Trophoblast cell (in vitro differentiated cells and primary cell): ENCODE results near the gene NR1I3.
"Not testable (repeated sequence)": the region's sequence is repeated elsewhere in the genome, so short reads cannot be mapped to it uniquely, and the experiment has no call there.

ENCODE experiments used
- DNase-seq, 2 donors: peaks; one replicate each; pipeline ENCODE4 v3.0.0-alpha.2; 2016
- H2AFZ ChIP-seq: 2 replicates; pipeline ENCODE4 v1.6.1; 2013; ENCODE audit warnings: low read length, moderate library complexity, mild to moderate bottlenecking; ENCODE audit not compliant: insufficient read depth, poor library complexity
- H2AK5ac ChIP-seq: 2 replicates; pipeline ENCODE4 v1.6.1; 2013; ENCODE audit warnings: mild to moderate bottlenecking, low read length
- H2BK120ac ChIP-seq: 2 replicates; pipeline ENCODE4 v1.6.1; 2013; ENCODE audit warnings: low read length, mild to moderate bottlenecking, moderate library complexity; ENCODE audit not compliant: insufficient read depth, poor library complexity
- H2BK12ac ChIP-seq: 2 replicates; pipeline ENCODE4 v1.6.1; 2013; ENCODE audit warnings: mild to moderate bottlenecking, low read length, moderate library complexity
- H2BK5ac ChIP-seq: 2 replicates; pipeline ENCODE4 v1.6.1; 2013; ENCODE audit warnings: low read length, low read depth, moderate library complexity, mild to moderate bottlenecking; ENCODE audit not compliant: poor library complexity
- H3K14ac ChIP-seq: 2 replicates; pipeline ENCODE4 v1.6.1; 2013; ENCODE audit warnings: mild to moderate bottlenecking, low read length
- H3K18ac ChIP-seq: 2 replicates; pipeline ENCODE4 v1.6.1; 2013; ENCODE audit warnings: mild to moderate bottlenecking, low read length
- H3K23ac ChIP-seq: 2 replicates; pipeline ENCODE4 v1.6.1; 2013; ENCODE audit warnings: low read length
- H3K27ac ChIP-seq: 2 replicates; pipeline ENCODE4 v1.5.1; 2013; ENCODE audit warnings: low read depth, mild to moderate bottlenecking, inconsistent platforms, low read length, moderate library complexity
- H3K27me3 ChIP-seq: 2 replicates; pipeline ENCODE4 v1.6.1; 2013; ENCODE audit warnings: inconsistent platforms, mild to moderate bottlenecking, low read length, moderate library complexity; ENCODE audit not compliant: insufficient read depth
- H3K36me3 ChIP-seq, 2 experiments: 1 replicate in 1 of 2; 2 replicates in 1 of 2; pipeline ENCODE4 v1.6.1; 2013; ENCODE audit warnings: low read length in 2 of 2, mild to moderate bottlenecking in 2 of 2, moderate library complexity in 1 of 2; ENCODE audit not compliant: insufficient read depth in 2 of 2, control insufficient read depth in 1 of 2
- H3K4ac ChIP-seq: 2 replicates; pipeline ENCODE4 v1.6.1; 2013; ENCODE audit warnings: low read depth, mild to moderate bottlenecking, low read length, moderate library complexity
- H3K4me1 ChIP-seq, 2 experiments: 1 replicate in 1 of 2; 2 replicates in 1 of 2; pipeline ENCODE4 v1.6.1; 2013; ENCODE audit warnings: low read length in 2 of 2, mild to moderate bottlenecking in 2 of 2, moderate library complexity in 1 of 2; ENCODE audit not compliant: insufficient read depth in 2 of 2, control insufficient read depth in 1 of 2
- H3K4me2 ChIP-seq: 2 replicates; pipeline ENCODE4 v1.6.1; 2013; ENCODE audit warnings: inconsistent platforms, mild to moderate bottlenecking, low read length, moderate library complexity
- H3K4me3 ChIP-seq: 2 replicates; pipeline ENCODE4 v1.5.1; 2013; ENCODE audit warnings: mild to moderate bottlenecking, low read depth, low read length, inconsistent platforms
- H3K79me1 ChIP-seq: one replicate; pipeline ENCODE4 v1.6.1; 2013; ENCODE audit warnings: low read length
- H3K79me2 ChIP-seq: 2 replicates; pipeline ENCODE4 v1.6.1; 2013; ENCODE audit warnings: low read length, mild to moderate bottlenecking; ENCODE audit not compliant: control insufficient read depth, insufficient read depth, poor library complexity
- H3K9ac ChIP-seq: 2 replicates; pipeline ENCODE4 v1.6.1; 2013; ENCODE audit warnings: mild to moderate bottlenecking, low read length
- H3K9me3 ChIP-seq: 2 replicates; pipeline ENCODE4 v1.6.1; 2013; ENCODE audit warnings: low read depth, mild to moderate bottlenecking, control low read depth, inconsistent platforms, low read length; ENCODE audit not compliant: insufficient read depth
- H4K12ac ChIP-seq: 2 replicates; pipeline ENCODE4 v1.6.1; 2013; ENCODE audit warnings: low read depth, mild to moderate bottlenecking, low read length, moderate library complexity
- H4K8ac ChIP-seq: 2 replicates; pipeline ENCODE4 v1.6.1; 2013; ENCODE audit warnings: low read depth, mild to moderate bottlenecking, low read length, moderate library complexity
- H4K91ac ChIP-seq: one replicate; pipeline ENCODE4 v1.6.1; 2013; ENCODE audit warnings: low read depth, mild to moderate bottlenecking, low read length, moderate library complexity
- WGBS: extraction: QIAGEN DNeasy Blood & Tissue Kit; methylation state at CpG from one replicate; pipeline ENCODE4 v1.1.7; 2013; ENCODE audit warnings: missing lambda C conversion rate; ENCODE audit not compliant: insufficient read length, insufficient coverage; ENCODE audit errors: extremely low coverage; 5-methylcytosine and 5-hydroxymethylcytosine counted together

The NR1I3 gene

DNA sequence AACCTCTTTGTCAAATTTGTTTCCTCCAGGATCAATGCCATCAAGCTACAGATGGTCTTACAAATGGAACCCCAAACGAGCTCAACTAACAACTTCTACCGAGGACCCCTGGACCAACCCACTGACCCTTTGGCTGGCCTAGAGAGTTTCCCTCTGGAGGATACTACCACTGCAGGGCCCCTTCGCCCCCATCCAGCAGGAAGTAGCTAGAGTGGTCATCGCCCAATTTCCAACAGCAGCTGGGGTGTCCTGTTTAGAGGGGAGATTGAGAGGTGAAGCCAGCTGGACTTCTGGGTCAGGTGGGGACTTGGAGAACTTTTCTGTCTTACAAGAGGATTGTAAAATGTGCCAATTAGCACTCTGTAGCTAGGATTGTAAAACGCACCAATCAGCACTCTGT, 19.1 kb upstream of the NR1I3 start:
- not testable (repeated sequence) for H3K4me3 ChIP-seq, H2BK120ac ChIP-seq, H4K12ac ChIP-seq, H3K79me1 ChIP-seq, H3K9ac ChIP-seq, H3K14ac ChIP-seq, H3K79me2 ChIP-seq, H3K4me2 ChIP-seq, H3K27ac ChIP-seq, H2BK5ac ChIP-seq, H3K36me3 ChIP-seq, DNase-seq, H3K9me3 ChIP-seq, H2AFZ ChIP-seq, H3K18ac ChIP-seq, H3K4ac ChIP-seq, H4K8ac ChIP-seq, H2BK12ac ChIP-seq, H4K91ac ChIP-seq, H2AK5ac ChIP-seq, H3K23ac ChIP-seq
- Histone ChIP-seq H3K27me3 (peaks cover 15% of the 10 kb centered on the region), H3K4me1 (peaks cover 5 to 10% of the 10 kb centered on the region in 2 experiments)
- no CpG with 5 or more reads among the region's 5 CpGs for WGBS

- DNase-seq: peak in 1 of 2 donors; percentile 54
- not testable (repeated sequence) for H4K8ac ChIP-seq, H3K4me3 ChIP-seq, H3K23ac ChIP-seq, H3K14ac ChIP-seq, H3K4me2 ChIP-seq, H3K4ac ChIP-seq, H2AFZ ChIP-seq, H2BK5ac ChIP-seq, H3K79me1 ChIP-seq, H3K18ac ChIP-seq, H4K12ac ChIP-seq, H4K91ac ChIP-seq, H3K9me3 ChIP-seq, H3K27ac ChIP-seq, H3K79me2 ChIP-seq, H2AK5ac ChIP-seq, H2BK12ac ChIP-seq, H2BK120ac ChIP-seq, H3K36me3 ChIP-seq, H3K9ac ChIP-seq
- no CpG with 5 or more reads among the region's 4 CpGs for WGBS
- Histone ChIP-seq H3K4me1 (peaks cover 5 to 10% of the 10 kb centered on the region in 2 experiments), H3K27me3 (peaks cover 15% of the 10 kb centered on the region)
Observed at GRCh38 chr1:161255955-161256520, 18.0 kb upstream of the NR1I3 start.

DNA sequence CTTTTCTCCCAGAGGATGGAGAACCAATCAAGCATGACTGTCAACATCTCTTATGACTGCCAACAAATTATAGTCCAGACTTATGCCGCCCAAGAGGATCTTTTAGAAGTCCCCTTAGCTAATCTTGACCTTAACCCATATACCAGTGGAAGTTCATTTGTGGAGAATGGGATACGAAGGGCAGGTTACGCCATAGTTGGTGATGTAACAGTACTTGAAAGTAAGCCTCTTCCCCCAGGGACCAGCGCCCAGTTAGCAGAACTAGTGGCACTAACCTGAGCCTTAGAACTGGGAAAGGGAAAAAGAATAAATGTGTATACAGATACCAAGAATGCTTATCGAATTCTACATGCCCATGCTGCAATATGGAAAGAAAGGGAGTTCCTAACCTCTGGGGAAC, 17.3 kb upstream of the NR1I3 start:
- H3K9ac ChIP-seq, H3K14ac ChIP-seq, H3K4ac ChIP-seq, H2BK5ac ChIP-seq, H2BK12ac ChIP-seq, H3K4me3 ChIP-seq, H3K23ac ChIP-seq, H3K79me2 ChIP-seq, H4K91ac ChIP-seq, H3K4me2 ChIP-seq, H2AK5ac ChIP-seq, H2BK120ac ChIP-seq, H3K27ac ChIP-seq, H3K36me3 ChIP-seq, H3K18ac ChIP-seq, H3K79me1 ChIP-seq, H3K9me3 ChIP-seq, H4K8ac ChIP-seq, H2AFZ ChIP-seq, H4K12ac ChIP-seq: not testable (repeated sequence)
- no CpG with 5 or more reads among the region's 5 CpGs for WGBS
- Histone ChIP-seq H3K27me3 (peaks cover 13% of the 10 kb centered on the region), H3K4me1 (peaks cover 5 to 10% of the 10 kb centered on the region in 2 experiments)
- DNase-seq: peak in 1 of 2 donors; percentile 53

- H2BK12ac ChIP-seq: no peak overlapping the region
- no peak overlapping the region for H2BK5ac ChIP-seq
- H4K8ac ChIP-seq: no peak overlapping the region
- H3K4me2 ChIP-seq: no peak overlapping the region
- no peaks in the 10 kb centered on the region for H3K27me3 ChIP-seq
- no CpG with 5 or more reads among the region's 8 CpGs for WGBS
- no peaks in the 10 kb centered on the region for H3K4me1 ChIP-seq
- no peak overlapping the region for H3K4ac ChIP-seq
- no peak overlapping the region for H4K91ac ChIP-seq
- H3K9me3 ChIP-seq: no peaks in the 10 kb centered on the region
- no peak overlapping the region for H3K4me3 ChIP-seq
- H3K79me2 ChIP-seq: no peaks in the 10 kb centered on the region
- no peak overlapping the region for H4K12ac ChIP-seq
- no peak overlapping the region for H3K14ac ChIP-seq
- no peak overlapping the region for H3K23ac ChIP-seq
- no peak overlapping the region for H3K18ac ChIP-seq
- no peaks in the 10 kb centered on the region for H3K36me3 ChIP-seq
- no peak overlapping the region for H2AFZ ChIP-seq
- no peak overlapping the region for H2AK5ac ChIP-seq
- H3K9ac ChIP-seq: no peak overlapping the region
- no peak for DNase-seq
- no peaks in the 10 kb centered on the region for H3K79me1 ChIP-seq
- no peak overlapping the region for H3K27ac ChIP-seq
- no peak overlapping the region for H2BK120ac ChIP-seq
Observed at GRCh38 chr1:161251579-161251978, 13.6 kb upstream of the NR1I3 start.
